Cardiac fibroblast (primary cell): Measurements from ENCODE around the gene ZNF581.
A peak's percentile ranks its signal among the peaks of the same experiment; 100 is the strongest.

ENCODE experiments used
- DNase-seq, 2 donors: peaks; one replicate each; pipeline versions ENCODE4 v3.0.0 to v3.0.0-alpha.2; 2010; ENCODE audit warnings: low read depth in 2 of 2
- H3K4me3 ChIP-seq, 2 donors: replicated peaks in 1 of 2; 1 replicate in 1 of 2; 2 replicates in 1 of 2; pipeline ENCODE4 v1.5.1; 2011; ENCODE audit warnings: low read depth in 2 of 2, low read length in 2 of 2, mild to moderate bottlenecking in 2 of 2, moderate library complexity in 1 of 2
- TF ChIP-seq, protein P1 (sequence below): IDR thresholded peaks from one replicate; pipeline ENCODE4 v1.5.1; 2011; ENCODE audit warnings: low read depth, mild to moderate bottlenecking, low read length, inconsistent platforms

The ZNF581 gene

DNA sequence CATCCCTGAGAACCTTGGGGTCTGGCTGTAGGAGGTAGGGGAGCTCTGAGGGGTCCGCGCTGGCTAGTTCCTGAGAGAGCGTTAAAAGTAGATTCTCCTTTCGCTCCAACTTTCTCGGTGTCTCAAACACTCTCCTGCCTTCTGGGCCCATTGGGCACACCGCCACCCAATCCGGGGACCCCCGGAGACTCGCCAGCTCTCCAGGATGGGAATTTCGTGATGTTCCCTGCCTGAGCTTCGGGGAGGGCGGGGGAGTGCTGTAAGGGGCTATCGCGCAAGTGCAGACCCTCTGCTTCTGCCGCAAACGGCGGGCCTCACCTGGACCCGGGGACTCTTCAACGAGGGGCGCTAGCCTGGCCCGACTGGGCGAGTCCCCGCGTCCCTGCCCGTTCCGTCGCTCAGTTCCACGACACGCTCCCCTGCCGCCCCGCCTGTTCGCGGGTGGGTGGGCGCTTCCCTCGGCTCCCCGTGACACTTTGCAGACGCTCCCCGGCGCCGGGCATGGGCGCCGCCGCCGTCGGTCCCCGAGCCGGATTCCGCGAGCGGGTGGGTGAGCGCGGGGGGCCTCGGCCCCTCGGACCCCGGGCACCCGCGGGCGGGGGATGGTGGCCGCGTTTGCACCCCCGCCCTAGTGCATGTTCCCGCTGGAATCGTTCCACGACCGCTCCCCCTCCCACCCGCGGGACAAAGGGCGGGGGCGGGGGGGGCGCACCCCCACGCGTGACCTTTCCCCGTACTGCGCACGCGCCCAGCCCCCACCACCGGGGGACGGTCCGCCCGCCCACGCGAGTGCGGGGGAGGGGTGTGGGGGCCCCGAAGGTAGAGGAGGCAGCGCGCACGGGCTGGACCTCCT, 4.5 kb downstream of the ZNF581 start, which contains the start of gene CCDC106:
CCDC106 (plus strand) TSS at position 481 of the 853 bp plus-strand sequence. CDS start 835 bp downstream, outside the sequence.
- TF ChIP-seq, protein P1, sequence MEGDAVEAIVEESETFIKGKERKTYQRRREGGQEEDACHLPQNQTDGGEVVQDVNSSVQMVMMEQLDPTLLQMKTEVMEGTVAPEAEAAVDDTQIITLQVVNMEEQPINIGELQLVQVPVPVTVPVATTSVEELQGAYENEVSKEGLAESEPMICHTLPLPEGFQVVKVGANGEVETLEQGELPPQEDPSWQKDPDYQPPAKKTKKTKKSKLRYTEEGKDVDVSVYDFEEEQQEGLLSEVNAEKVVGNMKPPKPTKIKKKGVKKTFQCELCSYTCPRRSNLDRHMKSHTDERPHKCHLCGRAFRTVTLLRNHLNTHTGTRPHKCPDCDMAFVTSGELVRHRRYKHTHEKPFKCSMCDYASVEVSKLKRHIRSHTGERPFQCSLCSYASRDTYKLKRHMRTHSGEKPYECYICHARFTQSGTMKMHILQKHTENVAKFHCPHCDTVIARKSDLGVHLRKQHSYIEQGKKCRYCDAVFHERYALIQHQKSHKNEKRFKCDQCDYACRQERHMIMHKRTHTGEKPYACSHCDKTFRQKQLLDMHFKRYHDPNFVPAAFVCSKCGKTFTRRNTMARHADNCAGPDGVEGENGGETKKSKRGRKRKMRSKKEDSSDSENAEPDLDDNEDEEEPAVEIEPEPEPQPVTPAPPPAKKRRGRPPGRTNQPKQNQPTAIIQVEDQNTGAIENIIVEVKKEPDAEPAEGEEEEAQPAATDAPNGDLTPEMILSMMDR: no peak
- H3K4me3 ChIP-seq: peak within 1 kb of the TSS; percentile 74 to 77
- DNase-seq: peak; percentile 60 to 86

DNA sequence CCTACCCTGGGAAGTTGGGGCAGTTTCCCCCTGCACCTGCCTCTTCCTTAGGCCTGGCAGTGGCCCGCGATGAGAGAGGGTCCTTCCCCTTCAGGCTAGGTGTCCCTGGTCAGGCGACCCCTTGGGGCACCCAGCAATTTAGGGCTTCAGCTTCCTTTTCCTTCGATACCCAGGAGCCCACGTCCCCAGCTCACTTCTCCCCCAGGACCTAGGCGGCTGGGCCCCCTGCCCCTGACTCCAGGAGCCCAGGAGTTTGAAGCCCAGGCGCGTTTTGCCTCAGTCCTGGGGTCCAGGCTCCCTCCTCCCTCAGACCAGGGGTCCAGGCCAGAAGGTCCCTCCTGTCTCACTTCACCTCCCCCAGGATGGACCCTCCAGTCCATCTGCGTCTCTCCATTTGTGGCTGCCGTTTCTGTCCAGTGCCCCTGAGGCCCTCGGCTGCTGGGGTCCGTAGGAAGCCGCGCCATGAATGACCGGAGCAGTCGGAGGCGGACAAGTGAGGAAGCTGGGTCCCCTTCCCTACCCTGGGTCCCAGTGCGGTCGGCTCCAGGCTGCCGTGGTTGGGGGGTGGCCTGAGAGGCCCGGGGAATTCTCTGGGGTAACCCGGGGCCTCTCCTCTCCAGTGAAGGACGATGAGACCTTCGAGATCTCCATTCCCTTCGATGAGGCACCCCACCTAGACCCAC, 5.3 kb downstream of the ZNF581 start:
- peak overlapping the region; percentile 74 to 77 for H3K4me3 ChIP-seq
- no peak for DNase-seq
- TF ChIP-seq, protein P1: no peak

DNA sequence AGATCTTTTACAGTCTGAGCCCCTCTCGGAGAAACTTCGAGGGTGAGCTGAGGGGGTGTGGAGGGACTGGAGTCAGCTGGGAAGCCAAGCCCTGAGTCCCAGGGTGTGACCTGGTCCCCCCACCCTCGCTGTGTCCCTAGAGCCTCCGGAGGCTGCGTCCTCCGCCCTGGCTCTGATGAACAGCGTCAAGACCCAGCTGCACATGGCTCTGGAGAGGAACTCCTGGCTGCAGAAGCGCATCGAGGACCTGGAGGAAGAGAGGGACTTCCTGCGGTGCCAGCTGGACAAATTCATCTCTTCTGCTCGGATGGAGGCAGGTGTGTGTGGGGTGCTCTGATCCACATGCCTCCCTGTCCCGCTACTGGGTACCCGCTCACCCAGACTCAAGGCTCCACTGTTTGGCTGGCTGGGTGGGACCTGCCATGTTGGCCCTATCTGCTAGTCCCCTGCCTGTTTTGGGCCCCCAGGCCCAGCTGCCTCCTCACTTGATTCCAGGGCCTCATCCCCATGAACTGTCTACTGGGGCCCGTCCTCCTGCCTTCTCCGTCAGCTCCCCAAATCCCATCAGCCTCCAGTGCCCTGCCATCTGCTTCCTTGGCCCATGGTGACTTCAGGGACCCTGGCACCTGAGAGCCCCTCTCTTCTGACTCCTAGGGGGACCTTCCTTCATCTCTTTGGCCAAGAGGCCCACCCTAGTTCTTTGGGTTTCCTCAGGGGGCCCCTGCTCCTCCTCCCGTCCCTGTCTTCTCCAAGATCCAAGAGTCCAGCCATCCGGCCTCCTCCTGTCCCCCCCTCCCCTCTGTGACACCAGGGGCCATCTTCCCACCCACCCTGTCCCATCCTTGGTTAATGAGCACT, 6.0 kb downstream of the ZNF581 start:
- no peak for DNase-seq
- peak overlapping the region in 1 of 2 donors; percentile 74 for H3K4me3 ChIP-seq
- TF ChIP-seq, protein P1: no peak

DNA sequence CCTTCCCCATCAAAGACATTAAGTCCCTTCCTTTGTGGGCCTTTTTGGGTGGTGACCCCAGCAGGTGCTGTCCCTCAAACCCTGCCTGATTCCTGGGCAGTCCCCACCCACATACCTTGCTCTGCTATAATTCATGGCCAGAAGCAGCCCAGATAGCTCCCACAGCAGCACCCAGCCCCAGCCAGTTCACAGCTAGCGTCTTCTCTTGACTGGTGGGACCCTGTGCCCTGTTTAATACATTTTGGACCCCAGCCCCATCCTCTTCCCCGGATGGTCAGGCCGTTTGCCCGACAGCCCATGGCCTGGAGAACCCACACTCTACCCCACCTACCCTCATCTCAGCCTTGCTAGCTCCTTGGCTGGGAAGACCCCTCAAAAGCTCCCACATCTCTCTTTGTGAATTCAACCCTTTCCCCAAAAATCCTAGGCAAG, 6.7 kb downstream of the ZNF581 start:
- H3K4me3 ChIP-seq: no peak overlapping the region
- TF ChIP-seq, protein P1: no peak
- no peak for DNase-seq

DNA sequence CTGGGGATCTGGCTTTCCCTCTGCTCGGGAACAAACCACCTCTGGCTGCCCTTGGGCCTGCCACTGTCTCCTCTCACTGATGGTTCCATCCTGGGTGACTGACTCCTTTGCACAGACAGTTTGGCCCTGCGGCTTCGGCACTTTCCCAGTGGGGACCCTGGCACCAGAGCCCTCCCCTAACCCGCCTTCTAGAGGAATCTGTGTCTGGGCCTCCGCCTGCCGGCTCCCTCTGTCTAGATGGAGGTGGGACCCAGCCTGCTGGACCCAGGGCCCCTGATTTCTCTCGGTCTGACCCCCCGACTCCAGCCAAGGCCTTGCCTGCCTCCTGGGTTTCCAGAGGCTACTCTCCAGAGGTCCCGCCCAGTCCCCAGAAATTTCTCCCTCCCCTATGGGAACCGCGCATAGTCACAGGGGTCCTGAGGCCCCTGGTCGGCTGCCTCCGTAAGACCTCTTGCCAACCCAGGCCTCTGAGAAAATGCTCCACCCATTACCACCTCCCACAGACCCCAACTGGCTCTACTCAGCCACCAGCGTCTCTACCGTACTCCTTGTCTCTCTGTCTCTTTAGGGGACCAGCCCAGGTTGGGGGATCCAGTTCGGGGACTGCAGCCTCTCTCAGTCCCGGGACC, 7.3 kb downstream of the ZNF581 start:
- DNase-seq: no peak
- H3K4me3 ChIP-seq: no peak overlapping the region

More for the DNA sequence above, 7.3 kb downstream of the ZNF581 start:
- TF ChIP-seq, protein P1: no peak
